ENCODE data around the gene LMTK2. TPM values are rescaled to one million over a fixed set of nuclear protein-coding genes. Genes with fewer than 3 reads are reported as not detected.

Gene LMTK2
- total RNA-seq, 1 donor from 2014 or later = 10.6 TPM

DNA sequence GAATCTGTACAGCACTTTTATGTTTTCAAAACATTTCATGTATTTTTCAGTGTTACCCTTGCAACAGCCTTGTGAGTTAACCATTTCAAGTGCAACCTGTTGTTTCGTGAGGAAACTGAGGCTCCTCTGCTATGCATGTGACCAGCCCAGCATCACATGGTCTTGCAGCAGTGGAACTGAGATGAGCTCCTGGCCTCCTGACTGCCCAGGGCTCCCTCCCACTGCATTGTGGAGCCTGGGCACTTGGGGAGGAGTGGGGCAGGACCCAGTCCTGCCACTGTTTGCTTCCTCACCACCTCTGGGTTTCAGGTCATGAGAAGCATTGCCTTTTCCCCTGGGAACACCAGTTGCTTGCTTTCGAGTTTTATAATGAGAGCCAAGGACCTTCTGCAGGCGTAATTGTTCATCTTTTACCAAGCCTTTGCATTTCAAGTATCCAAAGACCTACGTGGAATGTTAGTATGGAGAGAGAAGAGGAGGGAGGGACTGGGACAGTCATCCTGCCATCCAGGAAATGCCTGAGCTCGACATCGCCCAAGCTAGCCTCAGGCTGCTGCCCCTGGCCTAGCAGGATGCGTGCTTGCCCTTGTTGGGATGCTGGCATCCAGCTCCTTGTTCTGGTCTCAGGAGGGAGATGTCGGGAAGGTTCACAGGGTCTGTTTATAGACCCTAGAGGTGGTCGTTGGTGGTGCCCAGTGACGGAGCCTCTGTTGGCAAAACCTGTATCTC lies 72.3 kb downstream of the LMTK2 start:
- DNase-seq (ENCODE audit: low read depth) = no peak
- TF ChIP-seq, protein P1, sequence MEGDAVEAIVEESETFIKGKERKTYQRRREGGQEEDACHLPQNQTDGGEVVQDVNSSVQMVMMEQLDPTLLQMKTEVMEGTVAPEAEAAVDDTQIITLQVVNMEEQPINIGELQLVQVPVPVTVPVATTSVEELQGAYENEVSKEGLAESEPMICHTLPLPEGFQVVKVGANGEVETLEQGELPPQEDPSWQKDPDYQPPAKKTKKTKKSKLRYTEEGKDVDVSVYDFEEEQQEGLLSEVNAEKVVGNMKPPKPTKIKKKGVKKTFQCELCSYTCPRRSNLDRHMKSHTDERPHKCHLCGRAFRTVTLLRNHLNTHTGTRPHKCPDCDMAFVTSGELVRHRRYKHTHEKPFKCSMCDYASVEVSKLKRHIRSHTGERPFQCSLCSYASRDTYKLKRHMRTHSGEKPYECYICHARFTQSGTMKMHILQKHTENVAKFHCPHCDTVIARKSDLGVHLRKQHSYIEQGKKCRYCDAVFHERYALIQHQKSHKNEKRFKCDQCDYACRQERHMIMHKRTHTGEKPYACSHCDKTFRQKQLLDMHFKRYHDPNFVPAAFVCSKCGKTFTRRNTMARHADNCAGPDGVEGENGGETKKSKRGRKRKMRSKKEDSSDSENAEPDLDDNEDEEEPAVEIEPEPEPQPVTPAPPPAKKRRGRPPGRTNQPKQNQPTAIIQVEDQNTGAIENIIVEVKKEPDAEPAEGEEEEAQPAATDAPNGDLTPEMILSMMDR (conservative IDR thresholded peaks at IDR 0.05; ENCODE audit: low read depth, low read length) = no peak
- H3K4me3 ChIP-seq (ENCODE audit: low read depth, low read length) = no peak overlapping the region

DNA sequence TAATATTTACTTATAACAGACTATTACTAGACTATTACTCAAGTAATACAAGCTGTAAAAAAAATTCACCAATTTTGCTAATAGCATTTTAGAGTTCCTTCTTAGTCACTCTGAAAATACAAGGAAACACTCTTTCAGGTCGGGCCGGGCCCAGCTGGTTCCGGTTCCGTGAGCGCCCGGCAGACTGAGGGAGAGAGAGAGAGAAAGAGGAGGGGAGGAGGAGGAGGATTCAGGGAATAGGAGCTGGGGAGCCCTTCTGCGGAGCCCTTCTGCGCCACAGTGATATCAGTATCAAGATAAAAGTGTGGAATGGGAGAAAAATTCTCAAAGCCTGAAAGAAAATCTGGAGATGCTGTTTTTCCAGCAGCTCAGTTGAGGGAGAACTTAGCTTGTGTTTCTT lies 74.1 kb downstream of the LMTK2 start:
- no peak for DNase-seq (ENCODE audit: low read depth)
- no peak overlapping the region for H3K4me3 ChIP-seq (ENCODE audit: low read depth, low read length)
- TF ChIP-seq, protein P1 (conservative IDR thresholded peaks at IDR 0.05; ENCODE audit: low read depth, low read length) = no peak

DNA sequence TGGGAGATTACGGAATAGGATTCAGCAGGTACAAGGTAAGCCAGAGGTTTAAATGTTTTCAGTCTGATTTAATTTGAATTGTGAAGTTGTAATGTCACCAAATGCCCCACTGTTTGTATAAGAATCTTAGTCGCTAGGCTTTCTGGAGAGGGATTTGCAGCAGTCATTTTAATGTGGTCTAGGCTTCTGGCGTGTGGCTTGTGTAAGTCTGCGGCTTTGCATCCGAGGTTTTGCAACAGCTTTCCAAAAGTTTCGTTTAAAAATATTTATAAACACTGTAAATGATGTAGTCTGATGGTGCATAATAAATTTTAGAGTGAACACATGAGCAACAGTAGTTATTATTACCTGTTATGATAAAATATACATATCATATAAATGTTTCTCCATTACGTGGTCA lies 78.4 kb downstream of the LMTK2 start:
- TF ChIP-seq, protein P1 (conservative IDR thresholded peaks at IDR 0.05; ENCODE audit: low read depth, low read length) = no peak
- DNase-seq (ENCODE audit: low read depth) = no peak
- no peak overlapping the region for H3K4me3 ChIP-seq (ENCODE audit: low read depth, low read length)

DNA sequence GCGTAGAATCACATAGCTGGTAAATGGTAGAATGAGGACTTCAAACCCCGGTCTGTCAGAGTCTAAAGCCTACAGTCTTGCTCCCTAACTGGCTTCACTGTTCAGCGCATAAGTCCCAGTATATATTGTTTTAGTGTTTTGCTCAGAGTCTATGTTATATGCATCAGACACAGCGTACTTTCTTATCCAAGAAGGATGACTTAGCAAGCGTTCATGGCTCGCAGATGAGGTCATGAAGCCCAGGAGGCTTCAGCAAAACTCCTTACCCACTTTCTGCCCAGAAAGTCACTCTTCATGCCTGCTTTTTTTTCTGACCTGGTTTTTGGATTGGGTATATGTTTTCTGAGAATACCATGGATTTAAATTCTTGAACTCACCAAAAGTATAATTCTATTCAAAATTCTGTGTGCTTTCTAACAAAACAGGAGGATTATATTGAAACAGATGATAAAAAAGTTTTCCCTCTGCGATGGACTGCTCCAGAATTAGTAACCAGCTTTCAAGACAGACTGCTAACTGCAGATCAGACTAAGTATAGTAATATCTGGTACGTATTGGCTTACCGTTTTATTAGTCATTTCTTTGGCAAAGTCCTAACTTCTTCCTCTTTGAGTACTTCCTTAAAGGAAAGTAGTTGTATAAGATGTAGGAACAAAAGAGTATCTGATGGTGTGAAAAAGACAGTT lies 79.9 kb downstream of the LMTK2 start:
- no peak for DNase-seq (ENCODE audit: low read depth)
- TF ChIP-seq, protein P1 (conservative IDR thresholded peaks at IDR 0.05; ENCODE audit: low read depth, low read length) = no peak
- no peak overlapping the region for H3K4me3 ChIP-seq (ENCODE audit: low read depth, low read length)

DNA sequence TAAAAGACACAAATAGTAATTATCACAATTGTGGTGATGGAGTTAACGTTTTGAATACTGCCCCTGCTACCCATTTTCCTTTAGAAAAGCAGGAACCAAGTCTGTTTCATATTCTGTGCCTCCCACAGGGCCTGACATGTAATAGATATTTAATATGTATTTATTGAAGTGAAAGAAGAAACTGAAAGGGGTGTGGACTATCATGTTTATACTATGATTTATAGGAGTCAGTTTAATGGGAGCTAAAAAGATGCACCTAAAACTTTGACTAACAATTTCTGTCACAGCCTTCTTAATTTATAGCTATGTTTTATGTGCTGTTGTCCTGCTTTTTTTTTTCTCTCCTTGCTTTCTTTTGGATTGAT lies 80.5 kb downstream of the LMTK2 start:
- DNase-seq (ENCODE audit: low read depth) = no peak
- H3K4me3 ChIP-seq (ENCODE audit: low read depth, low read length) = no peak overlapping the region
- TF ChIP-seq, protein P1 (conservative IDR thresholded peaks at IDR 0.05; ENCODE audit: low read depth, low read length) = no peak

DNA sequence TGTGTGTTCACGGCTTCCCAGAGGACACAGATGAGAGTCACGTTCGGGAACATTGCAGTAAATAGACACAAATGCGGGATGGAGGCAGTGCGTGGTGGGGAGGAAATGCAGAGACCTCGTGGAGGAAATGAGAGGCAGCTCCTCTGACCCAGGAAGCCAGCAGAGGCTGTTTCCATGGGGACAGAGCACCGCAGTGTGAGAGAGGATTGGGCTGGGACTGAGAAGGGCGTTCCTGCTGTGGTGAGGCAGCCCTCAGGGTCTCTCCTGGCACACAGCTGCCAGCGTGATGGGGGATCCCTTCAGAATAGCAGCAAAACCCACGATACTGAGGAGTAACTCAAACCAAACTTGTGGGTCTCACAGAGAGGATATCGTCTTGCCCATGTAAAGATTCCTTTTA lies 82.9 kb downstream of the LMTK2 start:
- H3K4me3 ChIP-seq (ENCODE audit: low read depth, low read length) = no peak overlapping the region
- TF ChIP-seq, protein P1 (conservative IDR thresholded peaks at IDR 0.05; ENCODE audit: low read depth, low read length) = no peak
- no peak for DNase-seq (ENCODE audit: low read depth)

Data from epithelial cell of proximal tubule (primary cell).